Activated CD4-positive, alpha-beta T cell treated with anti-CD3 and anti-CD28 coated beads, Interleukin-2, amount 10 ng/mL, durations not matched to agents 7 days and 5 days (primary cell): Measurements from ENCODE around the gene COL2A1. TPM values are rescaled to one million over a fixed set of nuclear protein-coding genes. Genes with fewer than 3 reads are reported as not detected.
A peak's percentile ranks its signal among the peaks of the same experiment; 100 is the strongest.

ENCODE experiments used
- CTCF ChIA-PET: fragments of 350-600 bp; sonication (Branson Sonifier 250); formaldehyde crosslinking; loops from one replicate; lab custom pipeline; 2021; ENCODE audit warnings: antibody characterized with exemption; lab: Charles Lee
- POLR2A ChIA-PET: fragments of 350-600 bp; sonication (Branson Sonifier 250); formaldehyde crosslinking; loops from one replicate; lab custom pipeline; 2021; ENCODE audit warnings: antibody characterized with exemption; lab: Charles Lee
- DNase-seq: peaks from one replicate; pipeline ENCODE4 v3.0.0-alpha.2; 2020
- H3K27ac Mint-ChIP-seq: one replicate; pipeline ENCODE4 v1.8.0; 2021; ENCODE audit warnings: mild to moderate bottlenecking, moderate library complexity, mixed read lengths
- H3K27me3 Mint-ChIP-seq: one replicate; pipeline ENCODE4 v1.8.0; 2021; ENCODE audit warnings: mixed read lengths
- H3K36me3 Mint-ChIP-seq: one replicate; pipeline ENCODE4 v1.8.0; 2021; ENCODE audit warnings: low read depth, mixed read lengths
- H3K4me1 Mint-ChIP-seq: one replicate; pipeline ENCODE4 v1.8.0; 2021; ENCODE audit warnings: mixed read lengths
- H3K4me3 Mint-ChIP-seq: one replicate; pipeline ENCODE4 v1.8.0; 2021; ENCODE audit warnings: mild to moderate bottlenecking, moderate library complexity, mixed read lengths
- H3K9me3 Mint-ChIP-seq: one replicate; pipeline ENCODE4 v1.8.0; 2021; ENCODE audit warnings: mixed read lengths
- total RNA-seq, 2 experiments: library from RNA; stranded (reverse); gene quantifications; one replicate each; pipeline ENCODE4 v1.2.3, GENCODE V29; 2021

Gene COL2A1
- total RNA-seq, 2 experiments from 2014 or later = not detected

- Mint-ChIP-seq H3K27me3 (peaks cover 13% of the 10 kb centered on the region), H3K9me3 (no peaks in the 10 kb centered on the region), H3K4me3 (no peak overlapping the region), H3K27ac (no peak overlapping the region), H3K36me3 (no peaks in the 10 kb centered on the region), H3K4me1 (peaks cover 2% of the 10 kb centered on the region)
- CTCF ChIA-PET = no interaction called here
- POLR2A ChIA-PET = no interaction called here
- DNase-seq = peak; percentile 22
Observed at GRCh38 chr12:47941871-47942613, 62.2 kb downstream of the COL2A1 start.

GRCh38 chr12:47941475-47941780, 62.8 kb downstream of the COL2A1 start:
- H3K36me3 Mint-ChIP-seq = no peaks in the 10 kb centered on the region
- H3K4me1 Mint-ChIP-seq = no peaks in the 10 kb centered on the region
- no peak overlapping the region for H3K27ac Mint-ChIP-seq
- POLR2A ChIA-PET = no interaction called here
- peaks cover 13% of the 10 kb centered on the region for H3K27me3 Mint-ChIP-seq
- H3K4me3 Mint-ChIP-seq = no peak overlapping the region
- no peaks in the 10 kb centered on the region for H3K9me3 Mint-ChIP-seq
- CTCF ChIA-PET = interaction anchor here (1.7 kb wide), 1 partner anchor 13 kb away, joined by 4 read pairs; no protein-coding TSS in a partner anchor
- DNase-seq = no peak

- Mint-ChIP-seq H3K27me3 (peaks cover 14% of the 10 kb centered on the region), H3K36me3 (no peaks in the 10 kb centered on the region), H3K4me3 (no peak overlapping the region), H3K9me3 (no peaks in the 10 kb centered on the region), H3K4me1 (no peaks in the 10 kb centered on the region), H3K27ac (no peak overlapping the region)
- ChIA-PET CTCF (interaction anchor here (0.9 to 1.7 kb wide), 3 partner anchors 8 to 23 kb away, joined by 3 to 4 read pairs (median 4); partner anchors contain the start of gene TMEM106C), POLR2A (interaction anchor here (0.6 kb wide), 1 partner anchor 921 kb away, joined by 4 read pairs; no protein-coding TSS in a partner anchor)
- DNase-seq = no peak
Observed at GRCh38 chr12:47940773-47941474, 63.4 kb downstream of the COL2A1 start.

GRCh38 chr12:47939009-47939601, 65.2 kb downstream of the COL2A1 start:
- CTCF ChIA-PET = interaction anchor here (1.0 kb wide), 1 partner anchor 65 kb away, joined by 3 read pairs; the partner anchor contains the start of gene COL2A1
- H3K4me1 Mint-ChIP-seq = no peaks in the 10 kb centered on the region

GRCh38 chr12:47938594-47938993, 65.7 kb downstream of the COL2A1 start:
- ChIA-PET POLR2A (no interaction called here), CTCF (interaction anchor here (1.0 to 1.2 kb wide), 2 partner anchors 8 to 66 kb away, joined by 3 to 5 read pairs; partner anchors contain the start of gene COL2A1)
- H3K27me3 Mint-ChIP-seq = peaks cover 12% of the 10 kb centered on the region
- no peak overlapping the region for H3K27ac Mint-ChIP-seq
- no peak overlapping the region for H3K4me3 Mint-ChIP-seq
- no peak for DNase-seq
- H3K4me1 Mint-ChIP-seq = no peaks in the 10 kb centered on the region
- no peaks in the 10 kb centered on the region for H3K9me3 Mint-ChIP-seq
- no peaks in the 10 kb centered on the region for H3K36me3 Mint-ChIP-seq

More at GRCh38 chr12:47939009-47939601, 65.2 kb downstream of the COL2A1 start:
- no peak overlapping the region for H3K27ac Mint-ChIP-seq
- H3K4me3 Mint-ChIP-seq = no peak overlapping the region
- no peak for DNase-seq
- no peaks in the 10 kb centered on the region for H3K9me3 Mint-ChIP-seq
- POLR2A ChIA-PET = no interaction called here
- no peaks in the 10 kb centered on the region for H3K36me3 Mint-ChIP-seq
- H3K27me3 Mint-ChIP-seq = peaks cover 12% of the 10 kb centered on the region

GRCh38 chr12:47938093-47938492, 66.2 kb downstream of the COL2A1 start:
- DNase-seq = no peak
- no peak overlapping the region for H3K27ac Mint-ChIP-seq
- ChIA-PET CTCF (interaction anchor here (0.7 to 1.2 kb wide), 3 partner anchors 9 to 66 kb away, joined by 3 to 5 read pairs (median 4); partner anchors contain the start of gene COL2A1), POLR2A (no interaction called here)
- no peaks in the 10 kb centered on the region for H3K4me1 Mint-ChIP-seq
- H3K36me3 Mint-ChIP-seq = no peaks in the 10 kb centered on the region
- no peak overlapping the region for H3K4me3 Mint-ChIP-seq
- H3K9me3 Mint-ChIP-seq = no peaks in the 10 kb centered on the region
- peaks cover 14% of the 10 kb centered on the region for H3K27me3 Mint-ChIP-seq

GRCh38 chr12:47935184-47935583, 69.1 kb downstream of the COL2A1 start:
- no peaks in the 10 kb centered on the region for H3K36me3 Mint-ChIP-seq
- no peak overlapping the region for H3K27ac Mint-ChIP-seq
- no peaks in the 10 kb centered on the region for H3K9me3 Mint-ChIP-seq
- ChIA-PET CTCF (interaction anchor here (0.6 to 1.4 kb wide), 3 partner anchors 11 to 36 kb away, joined by 3 to 7 read pairs (median 3); no protein-coding TSS in a partner anchor), POLR2A (no interaction called here)
- DNase-seq = no peak
- no peak overlapping the region for H3K4me3 Mint-ChIP-seq
- H3K4me1 Mint-ChIP-seq = no peaks in the 10 kb centered on the region
- H3K27me3 Mint-ChIP-seq = peaks cover 16% of the 10 kb centered on the region

- ChIA-PET CTCF (interaction anchor here (1.4 kb wide), 1 partner anchor 29 kb away, joined by 4 read pairs; no protein-coding TSS in a partner anchor), POLR2A (no interaction called here)
- peaks cover 11% of the 10 kb centered on the region for H3K27me3 Mint-ChIP-seq
- no peaks in the 10 kb centered on the region for H3K9me3 Mint-ChIP-seq
- no peaks in the 10 kb centered on the region for H3K36me3 Mint-ChIP-seq
- H3K4me1 Mint-ChIP-seq = no peaks in the 10 kb centered on the region
- H3K4me3 Mint-ChIP-seq = no peak overlapping the region
- DNase-seq = no peak
- H3K27ac Mint-ChIP-seq = no peak overlapping the region
Observed at GRCh38 chr12:47931187-47931586, 73.1 kb downstream of the COL2A1 start.

- Mint-ChIP-seq H3K27me3 (peaks cover 9% of the 10 kb centered on the region), H3K36me3 (no peaks in the 10 kb centered on the region), H3K4me3 (no peak overlapping the region), H3K4me1 (no peaks in the 10 kb centered on the region), H3K27ac (no peak overlapping the region), H3K9me3 (no peaks in the 10 kb centered on the region)
- ChIA-PET CTCF (interaction anchor here (1.4 kb wide), 1 partner anchor 28 kb away, joined by 4 read pairs; no protein-coding TSS in a partner anchor), POLR2A (no interaction called here)
- no peak for DNase-seq
Observed at GRCh38 chr12:47930634-47931033, 73.6 kb downstream of the COL2A1 start.

- CTCF ChIA-PET = no interaction called here
Observed at GRCh38 chr12:47927346-47927745, 76.9 kb downstream of the COL2A1 start.

More at GRCh38 chr12:47927346-47927745, 76.9 kb downstream of the COL2A1 start:
- Mint-ChIP-seq H3K4me1 (no peaks in the 10 kb centered on the region), H3K4me3 (no peak overlapping the region), H3K27me3 (peaks cover 23% of the 10 kb centered on the region), H3K27ac (no peak overlapping the region), H3K9me3 (no peaks in the 10 kb centered on the region), H3K36me3 (no peaks in the 10 kb centered on the region)
- no peak for DNase-seq
- POLR2A ChIA-PET = no interaction called here
